Activated CD4-positive, alpha-beta T cell treated with anti-CD3 and anti-CD28 coated beads, Interleukin-2, amount 50 U/mL, for 1 hour (primary cell): ENCODE data around the gene FOXO6.

ENCODE experiments used
- DNase-seq: peaks from one replicate; pipeline ENCODE4 v3.0.0-alpha.2; 2020

FOXO6 gene

GRCh38 chr1:41411229-41411628, 50.0 kb downstream of the FOXO6 start:
- DNase-seq: no peak

- no peak for DNase-seq
Observed at GRCh38 chr1:41412748-41413147, 51.5 kb downstream of the FOXO6 start.

GRCh38 chr1:41413748-41414281, 52.6 kb downstream of the FOXO6 start:
- no peak for DNase-seq

- DNase-seq: no peak
Observed at GRCh38 chr1:41414296-41414695, 53.1 kb downstream of the FOXO6 start.

GRCh38 chr1:41414716-41415306, 53.6 kb downstream of the FOXO6 start:
- no peak for DNase-seq

- no peak for DNase-seq
Observed at GRCh38 chr1:41416081-41416480, 54.8 kb downstream of the FOXO6 start.

GRCh38 chr1:41416552-41417334, 55.5 kb downstream of the FOXO6 start:
- peak; percentile 59 for DNase-seq

GRCh38 chr1:41417335-41417682, 56.1 kb downstream of the FOXO6 start:
- DNase-seq: no peak

GRCh38 chr1:41417746-41418145, 56.5 kb downstream of the FOXO6 start:
- no peak for DNase-seq

GRCh38 chr1:41418857-41419583, 57.8 kb downstream of the FOXO6 start:
- no peak for DNase-seq

- DNase-seq: no peak
Observed at GRCh38 chr1:41419584-41420295, 58.5 kb downstream of the FOXO6 start.

GRCh38 chr1:41420351-41420750, 59.1 kb downstream of the FOXO6 start:
- DNase-seq: no peak

- DNase-seq: no peak
Observed at GRCh38 chr1:41420860-41421259, 59.6 kb downstream of the FOXO6 start.

- DNase-seq: no peak
Observed at GRCh38 chr1:41422306-41422705, 61.1 kb downstream of the FOXO6 start.

GRCh38 chr1:41423511-41424191, 62.4 kb downstream of the FOXO6 start:
- no peak for DNase-seq

GRCh38 chr1:41424581-41425118, 63.4 kb downstream of the FOXO6 start:
- DNase-seq: no peak

GRCh38 chr1:41425369-41425768, 64.1 kb downstream of the FOXO6 start:
- DNase-seq: no peak

GRCh38 chr1:41426201-41426890, 65.1 kb downstream of the FOXO6 start:
- DNase-seq: no peak

GRCh38 chr1:41427122-41427913, 66.1 kb downstream of the FOXO6 start:
- DNase-seq: no peak

- no peak for DNase-seq
Observed at GRCh38 chr1:41427916-41428737, 66.9 kb downstream of the FOXO6 start.
